HepG2 (cell line): ENCODE results near the gene NEDD4L. TPM values are rescaled to one million over a fixed set of nuclear protein-coding genes. Genes with fewer than 3 reads are reported as not detected.

ENCODE experiments used
- CC2D1A ChIP-seq: sonication (generic); formaldehyde crosslinking; IDR thresholded peaks from 2 replicates; pipeline ENCODE4 v1.8.1; 2023; ENCODE audit warnings: mild to moderate bottlenecking, missing genetic modification reagents
- FOXP1 ChIP-seq, 2 experiments: fragments of 450-650 bp in 1 of 2; IDR thresholded peaks; 2 replicates each; pipeline ENCODE4 v1.6.1; 2017 to 2018; ENCODE audit warnings: antibody characterized with exemption in 1 of 2
- GLI4 ChIP-seq: sonication (generic); formaldehyde crosslinking; IDR thresholded peaks from 2 replicates; pipeline ENCODE4 v1.5.1; 2020; ENCODE audit warnings: missing genetic modification reagents, mild to moderate bottlenecking, moderate library complexity, borderline replicate concordance
- HOXA9 ChIP-seq: sonication (generic); formaldehyde crosslinking; IDR thresholded peaks from 2 replicates; pipeline ENCODE4 v1.8.1; 2022; ENCODE audit warnings: missing genetic modification reagents, mild to moderate bottlenecking, moderate library complexity, borderline replicate concordance
- MAFF ChIP-seq: IDR thresholded peaks from 2 replicates; pipeline ENCODE4 v1.6.1; 2011; ENCODE audit warnings: low read depth, low read length, improper control_type of control experiment
- NBN ChIP-seq: fragments of 450-650 bp; conservative IDR thresholded peaks from 2 replicates; pipeline ENCODE4 v1.6.1; 2017
- PAX8 ChIP-seq: sonication (generic); formaldehyde crosslinking; IDR thresholded peaks from 2 replicates; pipeline ENCODE4 v1.8.0; 2022; ENCODE audit warnings: mild to moderate bottlenecking, missing genetic modification reagents, borderline replicate concordance
- PCBP2 ChIP-seq: fragments of 200-400 bp; formaldehyde crosslinking; optimal IDR thresholded peaks from 2 replicates; pipeline ENCODE3; 2018; ENCODE audit warnings: low read length, low read depth; ENCODE audit not compliant: poor library complexity, severe bottlenecking
- PHF21A ChIP-seq: sonication (generic); formaldehyde crosslinking; IDR thresholded peaks from 2 replicates; pipeline ENCODE4 v1.5.0; 2020; ENCODE audit warnings: mild to moderate bottlenecking, missing genetic modification reagents
- PHF5A ChIP-seq: IDR thresholded peaks from one replicate; pipeline ENCODE4 v1.6.1; 2018; ENCODE audit warnings: low read depth, missing genetic modification reagents; ENCODE audit not compliant: unreplicated experiment
- REPIN1 ChIP-seq: sonication (generic); formaldehyde crosslinking; IDR thresholded peaks from 2 replicates; pipeline ENCODE4 v1.8.0; 2022; ENCODE audit warnings: missing genetic modification reagents, low read depth, mild to moderate bottlenecking, borderline replicate concordance
- SAP130 ChIP-seq: IDR thresholded peaks from 2 replicates; pipeline ENCODE4 v1.6.1; 2016; ENCODE audit warnings: low read depth
- SIN3A ChIP-seq: IDR thresholded peaks from 2 replicates; pipeline ENCODE4 v1.6.1; 2011; ENCODE audit warnings: low read depth, mild to moderate bottlenecking, control low read depth, low read length, borderline replicate concordance
- SP1 ChIP-seq, 2 experiments: fragments of 450-650 bp in 1 of 2; sonication (generic) in 1 of 2; formaldehyde crosslinking in 1 of 2; IDR thresholded peaks; 2 replicates each; pipeline versions ENCODE4 v1.4.0 to v1.6.1; 2016 to 2020; ENCODE audit warnings: missing genetic modification reagents in 1 of 2
- TCF7 ChIP-seq: sonication (generic); IDR thresholded peaks from 2 replicates; pipeline ENCODE4 v1.6.1; 2016; ENCODE audit warnings: antibody characterized with exemption, low read depth
- TMF1 ChIP-seq: sonication (generic); formaldehyde crosslinking; IDR thresholded peaks from 2 replicates; pipeline ENCODE4 v1.8.1; 2022; ENCODE audit warnings: low read depth, missing genetic modification reagents
- U2AF1 ChIP-seq: fragments of 200-400 bp; formaldehyde crosslinking; optimal IDR thresholded peaks from 2 replicates; pipeline ENCODE3; 2017; ENCODE audit warnings: mild to moderate bottlenecking, low read depth, low read length
- ZNF260 ChIP-seq: sonication (generic); formaldehyde crosslinking; IDR thresholded peaks from 2 replicates; pipeline ENCODE4 v1.4.0; 2020; ENCODE audit warnings: missing genetic modification reagents, low read depth, mild to moderate bottlenecking, borderline replicate concordance
- ZNF530 ChIP-seq: sonication (generic); formaldehyde crosslinking; IDR thresholded peaks from 2 replicates; pipeline ENCODE4 v1.5.0; 2020; ENCODE audit warnings: low read depth, mild to moderate bottlenecking, missing genetic modification reagents
- ZNF556 ChIP-seq: sonication (generic); formaldehyde crosslinking; IDR thresholded peaks from 2 replicates; pipeline ENCODE4 v1.4.0; 2020; ENCODE audit warnings: mild to moderate bottlenecking, missing genetic modification reagents, borderline replicate concordance
- polyA plus RNA-seq, 8 experiments: library from polyadenylated mRNA; depleted of rRNA in 3 of 8; stranded (reverse) in 7 of 8; unstranded in 1 of 8; fragments of >200 nt; fragmentation: Illumina TruSeq in 4 of 8; extraction: Trizol in 4 of 8; gene quantifications; 2 replicates each; pipeline versions ENCODE4 v1.2.1 to v1.2.3, GENCODE V29; 2011 to 2016; ENCODE audit warnings: low read depth in 4 of 8, missing spikeins in 1 of 8, mixed read lengths in 1 of 8; ENCODE audit not compliant: insufficient read depth in 1 of 8
- total RNA-seq, 5 experiments: library from RNA; depleted of rRNA; stranded (reverse); fragments of >200 nt; fragmentation: Illumina TruSeq; extraction: Trizol; gene quantifications; 2 replicates each; pipeline ENCODE4 v1.2.3, GENCODE V29; 2016; ENCODE audit warnings: low read depth in 1 of 5
- TF ChIP-seq, protein P1 (sequence below): sonication (generic); formaldehyde crosslinking; conservative IDR thresholded peaks from 2 replicates; pipeline ENCODE4 v1.4.0; 2020; ENCODE audit warnings: missing genetic modification reagents
- TF ChIP-seq, protein P2 (sequence below): sonication (generic); formaldehyde crosslinking; IDR thresholded peaks from 2 replicates; pipeline ENCODE4 v1.5.1; 2020; ENCODE audit warnings: missing genetic modification reagents, mild to moderate bottlenecking, borderline replicate concordance
- TF ChIP-seq, protein P3 (sequence below): sonication (generic); formaldehyde crosslinking; IDR thresholded peaks from 2 replicates; pipeline ENCODE4 v1.8.1; 2023; ENCODE audit warnings: mild to moderate bottlenecking, missing genetic modification reagents
- TF ChIP-seq, protein P4 (sequence below): sonication (generic); formaldehyde crosslinking; IDR thresholded peaks from 2 replicates; pipeline ENCODE4 v1.8.0; 2022; ENCODE audit warnings: mild to moderate bottlenecking, missing genetic modification reagents; ENCODE audit not compliant: insufficient replicate concordance

The NEDD4L gene
- total and polyA plus RNA-seq, 2 of the 13 experiments (the other 11 are each of a cell fraction or from before 2014, with no cell fraction given), result 168 to 390 TPM

DNA sequence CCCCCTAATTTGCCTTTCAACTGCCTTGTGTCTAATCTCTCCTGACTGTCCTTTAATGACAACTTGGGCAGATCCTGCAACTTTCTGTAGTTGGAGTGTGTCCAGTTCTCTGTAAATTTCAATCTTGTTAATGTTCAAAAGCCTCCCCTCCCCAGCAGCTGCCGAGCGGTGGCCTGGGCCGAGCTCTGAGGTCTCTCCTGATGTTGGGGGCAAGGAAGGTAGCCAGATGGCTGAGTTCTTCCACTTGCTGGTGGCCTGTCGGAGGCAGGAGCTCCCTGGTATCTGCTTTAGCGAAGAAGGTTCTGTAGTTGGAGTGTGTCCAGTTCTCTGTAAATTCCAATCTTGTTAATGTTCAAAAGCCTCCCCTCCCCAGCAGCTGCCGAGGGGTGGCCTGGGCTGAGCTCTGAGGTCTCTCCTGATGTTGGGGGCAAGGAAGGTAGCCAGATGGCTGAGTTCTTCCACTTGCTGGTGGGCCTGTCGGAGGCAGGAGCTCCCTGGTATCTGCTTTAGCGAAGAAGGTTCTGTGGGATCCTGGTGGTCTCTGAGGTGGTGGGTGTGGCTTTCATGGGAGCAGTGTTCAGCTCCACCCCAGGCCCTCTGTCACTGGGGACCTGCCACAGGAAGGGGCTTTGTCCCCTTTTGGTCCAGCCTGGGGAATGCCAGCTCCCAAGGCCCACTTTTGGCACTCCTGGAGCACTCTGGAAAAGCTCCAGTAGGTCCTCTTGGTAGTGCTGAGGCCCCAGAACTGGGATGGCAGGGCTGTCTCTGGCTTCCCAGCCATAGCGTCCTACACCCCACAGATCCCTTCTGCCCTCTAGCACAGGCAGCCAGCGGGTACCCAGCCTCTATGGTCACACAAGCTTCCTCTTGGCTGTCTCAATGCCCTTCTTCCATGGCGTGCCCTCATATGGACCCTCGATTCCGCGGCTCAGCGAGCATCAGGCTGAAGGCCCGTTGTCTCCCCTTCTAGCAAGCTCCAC lies 373.0 kb downstream of the NEDD4L start (continued):
- TF ChIP-seq SAP130, result 0 out of 2 replicates have a peak, but pooled peaks have one; percentile 16
- no peak for TF ChIP-seq CC2D1A (CRISPR knock-in tag)
- no peak for TF ChIP-seq NBN
- TF ChIP-seq, protein P1, sequence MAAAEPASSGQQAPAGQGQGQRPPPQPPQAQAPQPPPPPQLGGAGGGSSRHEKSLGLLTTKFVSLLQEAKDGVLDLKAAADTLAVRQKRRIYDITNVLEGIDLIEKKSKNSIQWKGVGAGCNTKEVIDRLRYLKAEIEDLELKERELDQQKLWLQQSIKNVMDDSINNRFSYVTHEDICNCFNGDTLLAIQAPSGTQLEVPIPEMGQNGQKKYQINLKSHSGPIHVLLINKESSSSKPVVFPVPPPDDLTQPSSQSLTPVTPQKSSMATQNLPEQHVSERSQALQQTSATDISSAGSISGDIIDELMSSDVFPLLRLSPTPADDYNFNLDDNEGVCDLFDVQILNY, result no peak
- TF ChIP-seq, protein P2, sequence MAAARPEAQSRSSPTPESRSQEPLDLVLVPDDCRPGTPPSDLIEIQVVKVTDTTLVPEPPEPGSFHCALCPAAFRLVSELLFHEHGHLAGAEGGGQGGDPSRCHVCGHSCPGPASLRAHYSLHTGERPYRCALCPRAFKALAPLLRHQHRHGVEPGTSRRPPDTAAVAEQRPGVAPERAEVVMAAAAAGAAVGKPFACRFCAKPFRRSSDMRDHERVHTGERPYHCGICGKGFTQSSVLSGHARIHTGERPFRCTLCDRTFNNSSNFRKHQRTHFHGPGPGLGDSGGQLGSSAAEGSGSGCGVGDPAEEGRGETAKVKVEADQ (CRISPR knock-in tag), result 0 out of 2 replicates have a peak, but pooled peaks have one; percentile 0
- TF ChIP-seq, protein P3, sequence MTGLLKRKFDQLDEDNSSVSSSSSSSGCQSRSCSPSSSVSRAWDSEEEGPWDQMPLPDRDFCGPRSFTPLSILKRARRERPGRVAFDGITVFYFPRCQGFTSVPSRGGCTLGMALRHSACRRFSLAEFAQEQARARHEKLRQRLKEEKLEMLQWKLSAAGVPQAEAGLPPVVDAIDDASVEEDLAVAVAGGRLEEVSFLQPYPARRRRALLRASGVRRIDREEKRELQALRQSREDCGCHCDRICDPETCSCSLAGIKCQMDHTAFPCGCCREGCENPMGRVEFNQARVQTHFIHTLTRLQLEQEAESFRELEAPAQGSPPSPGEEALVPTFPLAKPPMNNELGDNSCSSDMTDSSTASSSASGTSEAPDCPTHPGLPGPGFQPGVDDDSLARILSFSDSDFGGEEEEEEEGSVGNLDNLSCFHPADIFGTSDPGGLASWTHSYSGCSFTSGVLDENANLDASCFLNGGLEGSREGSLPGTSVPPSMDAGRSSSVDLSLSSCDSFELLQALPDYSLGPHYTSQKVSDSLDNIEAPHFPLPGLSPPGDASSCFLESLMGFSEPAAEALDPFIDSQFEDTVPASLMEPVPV (CRISPR knock-in tag), result 0 out of 2 replicates have a peak, but pooled peaks have one; percentile 58
- TF ChIP-seq SP1 (IDR thresholded peaks at IDR 0.05), result no peak
- no peak; the same call in 1 of the 2 replicates for TF ChIP-seq SP1 (CRISPR knock-in tag; IDR thresholded peaks at IDR 0.05)
- TF ChIP-seq SIN3A, result no peak
- no peak for TF ChIP-seq PCBP2
- no peak for TF ChIP-seq PHF5A (CRISPR knock-in tag)
- no peak for TF ChIP-seq HOXA9 (CRISPR knock-in tag)
- TF ChIP-seq ZNF556 (CRISPR knock-in tag), result no peak
- TF ChIP-seq U2AF1, result no peak
- no peak; the same call in 1 of the 2 replicates for TF ChIP-seq GLI4 (CRISPR knock-in tag)
- TF ChIP-seq PAX8 (CRISPR knock-in tag), result no peak
- no peak for TF ChIP-seq ZNF260 (CRISPR knock-in tag)
- TF ChIP-seq TMF1 (CRISPR knock-in tag), result no peak
- TF ChIP-seq FOXP1 (IDR thresholded peaks at IDR 0.05), result no peak
- no peak for TF ChIP-seq FOXP1 (CRISPR knock-in tag; IDR thresholded peaks at IDR 0.05)
- no peak for TF ChIP-seq TCF7
- 0 out of 2 replicates have a peak, but pooled peaks have one; percentile 24 for TF ChIP-seq REPIN1 (CRISPR knock-in tag)
- TF ChIP-seq, protein P4, sequence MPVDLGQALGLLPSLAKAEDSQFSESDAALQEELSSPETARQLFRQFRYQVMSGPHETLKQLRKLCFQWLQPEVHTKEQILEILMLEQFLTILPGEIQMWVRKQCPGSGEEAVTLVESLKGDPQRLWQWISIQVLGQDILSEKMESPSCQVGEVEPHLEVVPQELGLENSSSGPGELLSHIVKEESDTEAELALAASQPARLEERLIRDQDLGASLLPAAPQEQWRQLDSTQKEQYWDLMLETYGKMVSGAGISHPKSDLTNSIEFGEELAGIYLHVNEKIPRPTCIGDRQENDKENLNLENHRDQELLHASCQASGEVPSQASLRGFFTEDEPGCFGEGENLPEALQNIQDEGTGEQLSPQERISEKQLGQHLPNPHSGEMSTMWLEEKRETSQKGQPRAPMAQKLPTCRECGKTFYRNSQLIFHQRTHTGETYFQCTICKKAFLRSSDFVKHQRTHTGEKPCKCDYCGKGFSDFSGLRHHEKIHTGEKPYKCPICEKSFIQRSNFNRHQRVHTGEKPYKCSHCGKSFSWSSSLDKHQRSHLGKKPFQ, result no peak
- TF ChIP-seq PHF21A (CRISPR knock-in tag), result no peak; the same call in 1 of the 2 replicates
- TF ChIP-seq ZNF530 (CRISPR knock-in tag), result no peak
- no peak for TF ChIP-seq MAFF
